GM21447 (cell line): ENCODE measurements around the gene EMCN.
"Not testable (repeated sequence)": the region's sequence is repeated elsewhere in the genome, so short reads cannot be mapped to it uniquely, and the experiment has no call there.

Experiments used
- ATAC-seq: cut with Tn5 transposase; IDR thresholded peaks from one replicate; pipeline ENCODE4 v1.9.1; 2021; ENCODE audit not compliant: unreplicated experiment

The EMCN gene

GRCh38 chr4:100386270-100386669 is 131.6 kb downstream of the EMCN start:
- ATAC-seq, result no peak

- not testable (repeated sequence) for ATAC-seq
Measured at GRCh38 chr4:100380401-100380800, 137.4 kb downstream of the EMCN start.

GRCh38 chr4:100379583-100380105 is 138.2 kb downstream of the EMCN start:
- ATAC-seq, result no peak

- no peak for ATAC-seq
Measured at GRCh38 chr4:100372432-100372831, 145.4 kb downstream of the EMCN start.

GRCh38 chr4:100369871-100370270 is 148.0 kb downstream of the EMCN start:
- ATAC-seq, result no peak

GRCh38 chr4:100367451-100367850 is 150.4 kb downstream of the EMCN start:
- ATAC-seq, result no peak

GRCh38 chr4:100366213-100366612 is 151.6 kb downstream of the EMCN start:
- no peak for ATAC-seq

GRCh38 chr4:100362366-100362765 is 155.5 kb downstream of the EMCN start:
- no peak for ATAC-seq

GRCh38 chr4:100361336-100361735 is 156.5 kb downstream of the EMCN start:
- no peak for ATAC-seq

- ATAC-seq, result no peak
Measured at GRCh38 chr4:100360211-100360610, 157.6 kb downstream of the EMCN start.

GRCh38 chr4:100359441-100359840 is 158.4 kb downstream of the EMCN start:
- no peak for ATAC-seq

- no peak for ATAC-seq
Measured at GRCh38 chr4:100357542-100357941, 160.3 kb downstream of the EMCN start.

GRCh38 chr4:100356172-100356571 is 161.7 kb downstream of the EMCN start:
- ATAC-seq, result no peak

GRCh38 chr4:100352352-100352751 is 165.5 kb downstream of the EMCN start:
- not testable (repeated sequence) for ATAC-seq

- no peak for ATAC-seq
Measured at GRCh38 chr4:100348473-100348872, 169.3 kb downstream of the EMCN start.

- ATAC-seq, result no peak
Measured at GRCh38 chr4:100347241-100347640, 170.6 kb downstream of the EMCN start.

GRCh38 chr4:100345585-100345984 is 172.2 kb downstream of the EMCN start:
- ATAC-seq, result no peak
